GM21717 (cell line): ENCODE results near the gene CHERP.
"Not testable (repeated sequence)": the region's sequence is repeated elsewhere in the genome, so short reads cannot be mapped to it uniquely, and the experiment has no call there.

Source experiments
- ATAC-seq: cut with Tn5 transposase; IDR thresholded peaks from one replicate; pipeline ENCODE4 v1.9.1; 2021; ENCODE audit warnings: mild to moderate bottlenecking, moderate library complexity; ENCODE audit not compliant: unreplicated experiment

CHERP gene

DNA sequence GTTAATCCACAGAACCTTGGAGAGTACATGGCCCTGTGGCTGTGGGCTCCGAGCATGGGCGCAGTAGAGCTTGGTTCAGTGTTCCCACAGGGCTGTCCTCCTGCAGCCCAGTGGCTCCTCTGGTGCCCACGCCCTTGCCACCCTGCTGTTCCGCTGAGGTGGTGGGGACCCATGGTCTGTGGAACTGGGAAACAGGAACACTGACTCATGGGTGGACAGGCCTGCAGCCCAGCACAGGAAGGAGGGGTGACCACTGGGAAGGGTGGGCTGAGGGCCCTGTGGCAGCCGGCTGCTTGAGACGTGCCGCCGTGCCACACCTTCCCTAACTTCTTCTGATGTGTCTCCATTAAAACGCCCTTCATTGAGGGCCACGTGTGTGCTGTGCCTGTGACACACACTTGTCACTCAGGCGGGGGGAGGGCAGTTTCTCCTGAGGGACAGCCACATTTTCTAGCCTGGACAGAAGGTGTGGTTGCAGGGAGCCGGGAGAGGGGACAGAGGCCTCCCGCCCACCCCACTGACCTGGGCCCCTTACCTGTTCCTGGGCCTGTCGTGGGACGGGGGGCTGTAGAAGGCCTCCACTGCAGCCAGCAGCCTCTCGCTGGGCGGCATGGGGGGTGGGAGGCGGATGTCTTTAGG is 21.1 kb downstream of the CHERP start:
- ATAC-seq, result no peak

DNA sequence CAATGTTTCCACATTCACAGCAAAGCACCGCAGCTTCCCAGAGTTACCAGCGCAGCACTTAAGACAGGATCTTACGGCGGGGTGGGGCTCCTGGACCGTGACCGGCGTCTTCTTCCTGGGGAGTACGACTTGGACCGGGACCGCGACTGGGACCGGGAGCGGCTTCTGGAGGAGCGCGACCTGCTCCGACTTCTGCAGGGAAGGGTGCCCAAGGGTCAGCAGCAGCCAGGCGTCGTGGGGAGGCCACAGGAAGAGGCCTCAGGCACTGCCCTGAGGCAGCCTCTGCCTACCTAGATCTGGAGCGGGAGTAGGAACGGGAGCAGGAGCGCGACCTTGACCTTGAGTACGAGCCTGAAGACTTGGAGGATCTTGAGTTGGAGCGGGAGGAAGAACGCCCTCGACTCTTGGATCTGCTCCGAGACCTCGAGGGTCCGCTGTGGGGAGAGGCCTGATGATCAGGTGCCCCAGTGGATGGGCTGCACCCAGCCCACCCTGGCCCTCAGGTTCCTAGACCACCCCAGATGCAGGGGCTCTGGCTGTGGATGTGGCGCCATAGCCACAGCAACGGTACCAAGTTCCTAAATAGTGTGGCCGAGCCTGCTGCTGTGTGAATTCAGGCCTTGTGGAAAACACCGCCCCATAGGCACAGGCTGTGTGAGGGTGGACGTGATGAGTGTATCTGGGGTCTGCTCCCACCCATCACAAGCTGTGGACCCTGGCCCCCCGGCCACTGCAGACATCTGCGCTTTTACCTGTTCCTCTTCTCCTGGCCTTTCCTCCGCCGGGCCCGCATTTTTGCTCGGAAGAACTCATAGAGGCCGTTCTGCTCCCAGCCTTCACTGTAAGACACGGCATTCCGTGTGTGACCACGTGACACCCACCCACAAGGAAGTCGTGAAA is 21.9 kb downstream of the CHERP start:
- ATAC-seq, result no peak

DNA sequence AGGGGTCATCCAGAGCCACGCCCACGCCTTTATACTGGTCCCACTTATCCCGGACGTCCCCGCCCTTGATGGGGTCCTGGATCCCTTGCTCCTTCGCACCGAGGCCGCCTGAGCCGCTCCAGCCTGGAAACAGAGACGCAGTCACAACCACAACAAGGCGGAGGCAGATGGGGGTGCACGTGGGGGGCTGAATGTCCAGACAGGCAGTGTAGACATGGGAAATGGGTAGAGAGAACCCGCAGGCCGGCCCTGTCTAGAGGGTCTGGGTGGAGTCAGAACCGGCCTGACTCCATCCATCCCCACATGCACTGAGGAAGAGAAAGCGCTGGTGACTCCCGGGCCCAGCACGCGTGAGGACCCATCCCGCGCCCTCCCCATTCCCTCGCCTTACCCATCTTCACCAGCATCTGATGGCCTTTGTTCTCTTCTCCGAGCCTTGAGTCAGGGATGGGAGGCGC is 23.0 kb downstream of the CHERP start:
- ATAC-seq, result no peak

DNA sequence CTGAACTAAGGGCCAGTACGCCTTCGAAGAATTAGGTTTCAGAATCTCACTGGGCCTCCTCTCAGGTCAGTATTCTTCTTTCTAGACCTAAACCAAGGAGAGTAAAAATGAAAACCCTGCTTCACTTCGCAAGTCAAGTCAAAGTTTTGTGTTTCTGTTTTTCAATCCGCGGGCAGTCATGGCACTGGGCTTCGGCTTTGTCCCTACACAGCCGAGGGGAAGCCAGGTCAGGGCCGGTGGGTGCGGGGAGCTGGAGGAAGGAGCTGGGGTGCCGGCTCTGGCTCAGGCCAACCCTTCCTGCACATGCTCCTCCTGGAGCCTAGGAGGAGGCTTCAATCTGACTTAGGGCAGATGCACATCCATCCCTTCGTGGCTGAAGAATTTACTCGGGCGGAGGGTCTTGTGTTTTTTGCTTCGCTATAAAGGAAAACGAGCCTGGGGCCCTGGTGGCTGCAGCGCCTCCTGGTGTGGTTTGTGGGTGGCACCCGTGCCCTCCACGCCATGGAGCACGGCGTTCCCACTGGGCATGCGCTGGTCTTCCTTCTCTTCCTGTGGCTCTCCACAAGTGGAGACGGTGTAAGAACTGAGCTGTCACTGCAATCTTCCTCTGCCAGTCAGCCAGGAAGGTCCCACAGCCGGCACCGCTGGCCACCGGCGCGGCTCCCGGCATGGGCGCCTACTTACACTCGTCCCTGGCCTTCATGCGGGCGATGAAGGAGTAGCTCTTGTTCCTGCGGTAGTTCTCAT is 23.6 kb downstream of the CHERP start:
- no peak for ATAC-seq

DNA sequence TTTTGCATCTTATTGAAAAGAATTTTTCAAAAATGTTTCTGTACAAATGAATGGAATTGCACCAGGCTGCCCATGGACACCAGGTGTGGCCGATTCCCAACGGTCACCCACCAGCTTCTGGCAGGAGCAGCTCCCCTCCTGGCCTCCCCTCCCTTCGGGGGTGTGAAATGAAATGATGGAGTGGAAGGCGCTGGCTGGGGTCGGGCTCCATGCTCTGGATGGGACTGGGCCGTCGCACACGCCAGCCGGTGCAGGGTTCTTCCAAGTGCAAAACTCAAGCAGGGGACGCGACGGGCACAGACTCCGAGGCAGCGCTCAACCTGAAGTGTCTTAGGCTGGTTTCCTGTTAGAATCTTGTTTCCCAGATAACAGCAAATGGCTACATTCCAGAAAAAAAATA is 24.2 kb downstream of the CHERP start:
- no peak for ATAC-seq

DNA sequence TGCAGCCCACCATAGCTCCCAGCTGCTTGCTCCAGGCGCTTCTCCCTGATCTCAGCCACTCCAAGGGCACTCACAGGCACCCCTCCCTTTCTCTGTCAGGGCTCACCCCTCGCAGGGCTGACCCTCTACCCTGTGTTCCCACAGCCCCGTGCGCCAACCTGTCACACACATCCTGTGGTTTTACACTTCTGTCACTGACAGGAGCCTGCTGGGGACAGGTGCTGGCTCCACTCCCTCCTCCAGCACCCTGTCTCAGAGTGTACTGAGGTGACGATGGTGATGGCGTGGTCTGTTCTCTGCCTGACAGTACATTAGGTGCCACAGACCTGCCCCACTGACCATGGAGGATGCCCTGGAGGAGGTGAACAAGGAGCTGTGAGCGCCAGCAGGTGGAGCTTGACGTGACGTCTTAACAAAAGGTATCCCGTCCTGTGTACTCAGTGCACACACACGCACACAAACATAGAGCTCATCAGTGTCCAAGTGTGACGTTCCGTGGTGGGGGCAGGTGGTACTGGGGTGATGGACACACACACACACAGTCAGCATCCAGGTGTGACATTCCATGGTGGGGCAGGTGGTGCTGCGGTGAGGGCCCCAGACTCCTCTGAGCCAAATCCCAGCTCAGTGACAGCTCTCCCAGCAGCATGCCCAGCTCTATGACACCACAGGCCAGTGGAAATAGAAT is 25.2 kb downstream of the CHERP start:
- ATAC-seq, result no peak

DNA sequence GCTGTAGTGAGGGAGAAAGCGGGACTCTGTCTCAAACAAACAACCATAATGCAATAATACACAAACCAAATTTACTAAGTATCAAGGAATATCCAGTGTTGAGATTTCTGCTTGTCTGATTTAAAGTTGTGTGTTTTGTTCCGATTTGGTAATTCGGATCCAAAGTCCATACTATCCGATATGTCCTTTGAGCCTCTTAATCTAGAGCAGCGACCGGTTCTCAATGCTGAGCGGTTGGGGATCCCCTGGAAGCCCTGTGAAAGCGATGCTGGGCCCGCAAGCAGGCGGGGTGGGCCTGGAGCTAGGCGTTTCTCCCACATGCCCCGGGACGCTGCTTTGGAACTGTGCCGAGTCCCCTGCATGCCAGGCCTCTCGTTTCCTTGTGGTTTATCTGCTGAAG is 25.9 kb downstream of the CHERP start:
- ATAC-seq, result no peak

DNA sequence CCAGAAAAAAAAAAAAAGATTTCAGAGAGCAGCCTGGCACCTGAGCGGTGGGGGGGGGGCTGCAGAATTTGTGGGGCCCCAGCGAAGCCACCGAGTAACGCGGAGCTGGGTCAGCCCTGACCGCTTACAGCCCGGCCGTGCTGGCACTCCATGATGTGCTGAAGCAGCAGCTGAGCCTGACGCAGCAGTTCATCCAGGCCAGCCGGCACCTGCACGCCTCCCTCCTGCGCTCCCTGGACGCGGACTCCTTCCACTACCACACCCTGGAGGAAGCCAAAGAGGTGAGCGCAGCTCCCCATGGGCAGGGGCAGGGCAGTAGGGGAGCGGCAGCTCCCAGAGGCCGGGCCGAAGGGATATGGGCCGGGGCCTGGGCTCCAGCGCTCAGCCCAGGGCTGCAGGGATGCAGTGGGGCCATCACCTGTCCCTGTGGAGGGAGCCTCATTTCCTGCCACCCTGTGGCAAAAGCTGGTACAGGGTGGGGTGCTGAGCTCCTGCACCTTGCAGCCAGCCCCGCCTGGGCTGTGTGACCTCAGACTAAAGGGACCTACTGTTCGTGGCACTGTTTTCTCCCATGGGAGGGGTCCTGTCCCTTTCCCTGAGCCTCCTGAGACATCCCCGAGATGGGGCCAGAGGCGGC is 27.7 kb downstream of the CHERP start:
- no peak for ATAC-seq

DNA sequence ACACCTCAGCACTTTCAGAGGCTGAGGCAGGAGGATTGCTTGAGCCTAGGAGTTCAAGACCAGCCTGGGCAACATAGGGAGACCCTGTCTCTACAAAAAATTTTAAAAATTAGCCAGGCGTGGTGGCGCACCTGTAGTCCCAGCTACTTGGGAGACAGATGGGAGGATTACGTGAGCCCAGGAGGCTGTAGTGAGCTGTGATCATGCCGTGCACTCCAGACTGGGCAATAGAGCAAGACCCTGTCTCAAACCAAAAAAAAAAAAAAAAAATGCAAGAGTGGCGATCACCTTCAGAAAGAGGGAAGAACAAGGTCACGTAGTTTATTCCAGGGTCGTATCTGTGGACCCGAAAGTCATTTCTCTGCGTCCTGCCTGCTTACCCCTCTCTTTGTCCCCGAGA is 29.6 kb downstream of the CHERP start:
- not testable (repeated sequence) for ATAC-seq

DNA sequence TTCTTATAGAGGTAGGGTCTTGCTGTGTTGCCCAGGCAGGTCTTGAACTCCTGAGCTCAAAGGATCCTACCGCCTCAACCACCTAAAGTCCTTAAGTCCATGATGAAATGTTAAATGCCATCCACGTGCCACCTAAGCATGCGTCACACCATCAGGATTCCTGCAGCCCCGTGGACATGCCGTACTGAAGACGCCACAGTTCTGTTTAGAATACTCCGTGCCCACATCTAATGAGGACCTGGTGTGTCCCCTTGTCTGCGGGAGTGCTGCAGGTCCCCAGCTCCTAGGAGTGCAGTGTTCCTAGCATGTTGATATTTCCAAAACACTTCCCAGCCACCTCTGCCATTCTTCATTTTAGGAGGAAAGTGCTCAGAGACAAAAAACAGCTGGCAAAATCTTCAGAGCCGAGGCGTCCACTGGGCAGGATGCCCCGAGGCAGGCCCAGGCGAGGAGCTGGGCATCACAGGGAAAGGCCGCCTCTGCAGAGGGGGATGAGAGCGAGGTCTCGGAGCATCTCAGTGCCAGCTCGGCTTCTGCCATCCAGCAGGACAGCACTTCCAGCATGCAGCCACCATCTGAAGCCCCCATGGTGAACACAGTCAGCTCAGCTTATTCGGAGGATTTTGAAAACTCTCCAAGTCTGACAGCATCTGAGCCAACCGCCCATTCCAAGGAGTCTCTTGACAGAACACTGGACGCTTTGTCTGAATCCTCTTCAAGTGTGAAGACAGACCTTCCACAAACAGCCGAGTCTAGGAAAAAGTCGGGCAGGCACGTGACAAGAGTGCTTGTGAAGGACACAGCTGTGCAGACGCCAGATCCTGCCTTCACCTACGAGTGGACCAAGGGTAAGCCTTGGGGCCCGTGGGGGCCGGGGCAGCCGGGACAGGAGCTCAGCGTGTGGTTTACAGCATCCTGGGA is 32.8 kb downstream of the CHERP start:
- no peak for ATAC-seq

DNA sequence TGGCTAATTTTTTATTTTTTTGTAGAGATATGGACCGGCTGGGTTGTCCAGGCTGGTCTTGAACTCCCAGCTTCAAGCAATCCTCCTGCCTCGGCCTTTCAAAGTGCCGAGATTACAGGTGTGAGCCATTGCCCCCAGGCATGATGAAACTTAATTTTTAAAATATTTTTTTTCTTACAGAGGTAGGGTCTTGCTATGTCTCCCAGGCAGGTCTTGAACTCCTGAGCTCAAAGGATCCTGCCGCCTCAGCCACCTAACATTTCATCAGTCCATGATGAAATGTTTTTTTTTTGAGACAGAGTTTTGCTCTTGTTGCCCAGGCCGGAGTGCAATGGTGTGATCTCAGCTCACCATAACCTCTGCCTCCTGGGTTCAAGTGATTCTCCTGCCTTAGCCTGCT is 33.7 kb downstream of the CHERP start:
- no peak for ATAC-seq

DNA sequence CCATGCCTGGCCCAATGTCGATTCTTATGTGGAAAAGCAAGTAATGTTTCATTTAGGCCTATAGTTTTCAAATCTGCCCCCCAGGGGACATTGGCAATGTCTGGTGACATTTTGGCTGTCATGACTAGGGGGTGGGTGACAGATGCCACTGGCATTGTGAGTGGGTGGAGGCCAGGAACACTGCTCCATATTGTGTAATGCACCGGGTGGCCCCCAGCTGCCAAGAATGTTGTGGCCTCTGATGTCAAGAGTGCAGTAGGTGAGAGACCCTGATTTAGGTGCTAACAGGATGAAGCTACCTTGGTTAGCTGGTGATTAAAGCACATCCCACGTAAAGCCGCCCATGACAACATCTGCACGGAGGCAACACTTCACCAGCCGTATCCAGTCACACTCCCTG is 35.3 kb downstream of the CHERP start:
- no peak for ATAC-seq

DNA sequence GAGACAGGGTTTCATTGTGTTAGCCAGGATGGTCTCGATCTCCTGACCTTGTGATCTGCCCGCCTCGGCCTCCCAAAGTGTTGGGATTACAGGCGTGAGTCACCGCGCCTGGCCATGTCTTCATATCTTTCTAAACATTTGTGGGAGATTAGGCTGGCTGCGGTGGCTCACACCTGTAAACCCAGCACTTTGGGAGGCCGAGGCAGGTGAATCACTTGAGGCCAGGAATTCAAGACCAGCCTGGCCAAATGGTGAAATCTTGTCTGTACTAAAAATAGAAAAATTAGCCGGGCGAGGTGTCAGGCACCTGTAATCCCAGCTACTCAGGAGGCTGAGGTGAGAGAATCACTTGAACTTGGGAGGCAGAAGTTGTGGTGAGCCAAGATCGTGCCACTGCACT is 36.1 kb downstream of the CHERP start:
- ATAC-seq, result not testable (repeated sequence)

DNA sequence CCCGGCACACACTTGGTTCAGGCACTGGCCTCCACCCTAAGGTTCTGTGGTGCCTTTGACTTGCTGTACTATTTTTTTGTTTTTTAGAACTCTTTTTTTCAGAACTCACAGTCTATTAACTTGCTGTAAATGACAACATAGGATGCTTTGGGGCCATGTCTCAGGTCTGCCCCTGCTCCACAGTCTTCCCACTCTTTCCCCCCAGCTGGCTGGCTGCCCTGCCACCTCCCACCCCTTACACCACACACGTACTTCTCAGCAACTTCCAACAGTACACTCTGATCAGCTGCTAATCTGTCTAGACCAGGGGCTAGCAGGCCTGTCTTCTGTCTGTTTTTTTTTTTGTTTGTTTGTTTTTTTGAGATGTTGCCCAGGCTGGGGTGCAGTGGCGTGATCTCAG is 38.0 kb downstream of the CHERP start:
- ATAC-seq, result no peak

DNA sequence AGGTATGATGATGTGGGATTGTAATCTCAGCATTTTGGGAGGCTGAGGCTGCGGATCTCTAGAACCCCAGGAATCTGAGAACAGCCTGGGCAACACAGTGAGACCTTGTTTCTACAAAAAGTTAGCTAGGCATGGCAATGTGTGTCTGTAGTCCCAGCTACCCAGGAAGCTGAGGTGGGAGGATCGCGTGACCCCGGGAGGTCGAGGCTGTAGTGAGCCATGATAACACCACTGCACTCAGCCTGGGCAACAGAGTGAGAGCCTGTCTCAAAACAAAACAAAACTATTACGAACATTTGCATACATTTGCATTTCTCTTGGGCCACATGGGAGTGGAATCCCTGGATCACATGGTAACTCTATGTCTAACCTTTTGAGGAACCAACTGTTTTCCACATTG is 44.4 kb downstream of the CHERP start:
- ATAC-seq, result no peak

DNA sequence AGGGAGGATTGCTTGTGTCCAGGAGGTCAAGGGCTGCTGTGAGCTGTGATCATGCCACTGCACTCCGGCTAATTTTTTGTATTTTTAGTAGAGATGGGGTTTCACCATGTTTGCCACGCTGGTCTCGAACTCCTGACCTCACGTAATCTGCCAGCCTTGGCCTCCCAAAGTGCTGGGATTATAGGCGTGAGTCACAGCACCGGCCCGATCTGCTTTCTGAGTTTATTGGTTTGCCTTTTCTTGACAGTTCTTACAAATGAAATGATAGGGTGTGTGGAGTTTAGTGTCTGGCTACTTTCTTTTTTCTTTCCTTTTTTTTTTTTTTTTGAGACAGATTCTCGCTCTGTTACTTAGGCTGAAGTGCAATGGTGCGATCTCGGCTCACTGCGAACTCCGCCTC is 45.2 kb downstream of the CHERP start:
- ATAC-seq, result no peak

DNA sequence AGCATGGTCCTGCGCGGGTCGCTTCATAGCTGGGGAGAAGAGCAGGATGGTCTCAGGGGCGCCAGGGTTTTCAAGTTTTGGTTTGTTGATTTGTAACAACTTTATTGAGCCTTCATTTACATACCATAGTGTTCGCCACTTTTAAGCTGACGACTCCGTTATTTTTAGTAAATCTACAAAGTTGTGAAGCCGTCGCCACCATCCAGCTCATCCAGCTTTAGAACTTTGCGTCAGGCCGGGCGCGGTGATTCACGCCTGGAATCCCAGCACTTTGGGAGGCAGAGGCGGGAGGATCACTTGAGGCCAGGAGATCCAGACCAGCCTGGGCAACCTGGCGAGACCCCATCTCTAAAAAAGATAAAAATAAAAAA is 45.6 kb downstream of the CHERP start:
- ATAC-seq, result no peak

DNA sequence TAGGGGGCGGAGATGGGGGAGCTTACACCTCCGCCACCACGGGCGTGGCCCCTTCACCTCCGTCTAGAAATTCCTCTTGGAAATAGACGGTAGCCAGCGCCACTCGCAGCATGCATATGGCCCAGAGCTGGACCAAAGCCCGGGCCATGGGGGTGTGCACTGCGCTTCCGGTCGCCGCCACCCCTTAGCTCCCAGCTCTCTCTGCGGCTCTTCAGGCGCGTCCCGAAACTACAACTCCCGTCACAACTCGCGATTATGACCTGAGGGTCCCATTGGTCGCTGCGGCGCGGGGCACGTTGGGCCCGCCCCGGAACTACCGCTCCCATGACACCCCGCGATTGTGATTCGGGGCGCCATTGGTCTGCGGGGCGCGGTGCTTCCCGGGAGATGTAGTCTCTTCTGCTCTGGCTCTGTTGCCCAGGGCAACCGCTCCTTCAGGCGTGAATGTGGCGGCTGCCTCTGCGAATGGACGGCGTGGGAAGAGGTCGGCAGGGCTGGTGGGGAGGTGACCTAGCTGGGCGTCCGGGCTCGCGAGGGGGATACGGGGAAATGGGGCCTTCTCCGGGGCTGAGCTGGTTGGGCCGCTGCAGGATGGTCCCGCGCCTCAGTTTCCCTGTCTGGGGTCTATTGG is 46.1 kb downstream of the CHERP start, which contains the start of the genes C19orf44 and CALR3:
Gene C19orf44 (plus strand): TSS at position 413 of the 631 bp plus-strand sequence. CDS start 4,399 bp downstream, outside the sequence.
Gene CALR3 (minus strand): TSS at position 186 of the 631 bp plus-strand sequence. CDS start 38 bp downstream, at position 148.
- peak; percentile 91 for ATAC-seq

DNA sequence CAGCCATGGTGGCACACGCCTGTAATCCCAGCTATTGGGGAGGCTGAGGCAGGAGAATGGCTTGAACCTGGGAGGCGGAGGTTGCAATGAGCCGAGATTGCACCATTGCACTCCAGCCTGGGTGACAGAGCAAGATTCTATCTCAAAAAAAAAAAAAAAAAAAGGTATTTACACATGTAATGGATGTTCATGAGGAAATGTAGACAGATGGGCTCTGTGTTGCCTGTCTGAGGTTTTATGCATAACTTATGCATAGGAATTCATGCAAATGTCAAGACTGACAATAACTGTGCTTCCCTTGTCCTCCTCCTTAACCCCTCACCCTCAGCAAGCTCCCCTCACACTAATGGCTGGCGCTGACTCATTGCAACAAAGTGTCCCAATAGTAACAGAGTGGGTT is 55.8 kb downstream of the CHERP start:
- not testable (repeated sequence) for ATAC-seq
